Neuronal stem cell (in vitro differentiated cells): ENCODE results near the gene NSD1.
A peak's percentile ranks its signal among the peaks of the same experiment; 100 is the strongest.

ENCODE experiments used
- DNase-seq: peaks from one replicate; pipeline ENCODE4 v3.0.0-alpha.2; 2013; ENCODE audit warnings: low spot score
- H2AFZ ChIP-seq: one replicate; pipeline ENCODE4 v1.6.1; 2013; ENCODE audit warnings: mild to moderate bottlenecking, low read length, inconsistent platforms
- H2AK5ac ChIP-seq: 2 replicates; pipeline ENCODE4 v1.6.1; 2013; ENCODE audit warnings: low read depth, mild to moderate bottlenecking, inconsistent platforms, low read length, moderate library complexity, mixed read lengths
- H2BK120ac ChIP-seq: 2 replicates; pipeline ENCODE4 v1.6.1; 2013; ENCODE audit warnings: low read depth, mild to moderate bottlenecking, inconsistent platforms, low read length, moderate library complexity, mixed read lengths
- H2BK12ac ChIP-seq: one replicate; pipeline ENCODE4 v1.6.1; 2013; ENCODE audit warnings: low read length, inconsistent platforms
- H2BK15ac ChIP-seq: 2 replicates; pipeline ENCODE4 v1.6.1; 2013; ENCODE audit warnings: mild to moderate bottlenecking, low read length, inconsistent platforms, mixed read lengths
- H2BK5ac ChIP-seq: one replicate; pipeline ENCODE4 v1.6.1; 2013; ENCODE audit warnings: inconsistent platforms, mild to moderate bottlenecking, low read length, moderate library complexity
- H3K14ac ChIP-seq: one replicate; pipeline ENCODE4 v1.6.1; 2013; ENCODE audit warnings: low read length, inconsistent platforms
- H3K18ac ChIP-seq: 2 replicates; pipeline ENCODE4 v1.6.1; 2013; ENCODE audit warnings: low read length, inconsistent platforms
- H3K23ac ChIP-seq: 2 replicates; pipeline ENCODE4 v1.6.1; 2013; ENCODE audit warnings: low read depth, mild to moderate bottlenecking, mixed read lengths, low read length, inconsistent platforms; ENCODE audit not compliant: poor library complexity
- H3K27ac ChIP-seq: replicated peaks from 3 replicates; pipeline ENCODE4 v1.5.1; 2013; ENCODE audit warnings: low read length, inconsistent platforms
- H3K27me3 ChIP-seq, 3 experiments: 2 replicates each; pipeline ENCODE4 v1.6.1; 2013; ENCODE audit warnings: low read length in 3 of 3, mild to moderate bottlenecking in 2 of 3, inconsistent platforms in 1 of 3, low read depth in 1 of 3, mixed read lengths in 1 of 3, moderate library complexity in 1 of 3; ENCODE audit not compliant: control insufficient read depth in 3 of 3, insufficient read depth in 3 of 3
- H3K36me3 ChIP-seq, 2 donors: replicated peaks in 1 of 2; 2 replicates each; pipeline ENCODE4 v1.6.1; 2013; ENCODE audit warnings: low read length in 2 of 2; ENCODE audit not compliant: control insufficient read depth in 2 of 2, insufficient read depth in 2 of 2
- H3K4ac ChIP-seq: 2 replicates; pipeline ENCODE4 v1.6.1; 2013; ENCODE audit warnings: inconsistent platforms, mild to moderate bottlenecking, low read length, moderate library complexity
- H3K4me1 ChIP-seq, 2 donors: 1 replicate in 1 of 2; 2 replicates in 1 of 2; pipeline ENCODE4 v1.6.1; 2013; ENCODE audit warnings: low read length in 2 of 2, low read depth in 1 of 2; ENCODE audit not compliant: control insufficient read depth in 2 of 2, insufficient read depth in 1 of 2
- H3K4me2 ChIP-seq: one replicate; pipeline ENCODE4 v1.6.1; 2013; ENCODE audit warnings: mild to moderate bottlenecking, low read length, inconsistent platforms; ENCODE audit not compliant: insufficient read depth, poor library complexity, severe bottlenecking
- H3K4me3 ChIP-seq, 2 donors: 2 replicates each; pipeline ENCODE4 v1.5.1; 2013; ENCODE audit warnings: low read length in 2 of 2, mild to moderate bottlenecking in 2 of 2, inconsistent platforms in 1 of 2, moderate library complexity in 1 of 2
- H3K79me1 ChIP-seq: one replicate; pipeline ENCODE4 v1.6.1; 2013; ENCODE audit warnings: low read depth, mild to moderate bottlenecking, inconsistent platforms, low read length, moderate library complexity
- H3K9ac ChIP-seq: one replicate; pipeline ENCODE4 v1.6.1; 2013; ENCODE audit warnings: mild to moderate bottlenecking, low read depth, low read length, inconsistent platforms; ENCODE audit not compliant: poor library complexity
- H3K9me3 ChIP-seq, 2 donors: replicated peaks in 1 of 2; 2 replicates each; pipeline versions ENCODE3 to v1.6.1; 2013; ENCODE audit warnings: low read length in 2 of 2, mild to moderate bottlenecking in 2 of 2, inconsistent platforms in 1 of 2, low read depth in 1 of 2, mixed read lengths in 1 of 2, moderate library complexity in 1 of 2; ENCODE audit not compliant: control insufficient read depth in 2 of 2, insufficient read depth in 1 of 2
- H4K8ac ChIP-seq: one replicate; pipeline ENCODE4 v1.6.1; 2013; ENCODE audit warnings: low read depth, mild to moderate bottlenecking, inconsistent platforms, low read length, moderate library complexity
- H4K91ac ChIP-seq: one replicate; pipeline ENCODE4 v1.6.1; 2013; ENCODE audit warnings: low read length, low read depth, mild to moderate bottlenecking, inconsistent platforms; ENCODE audit not compliant: poor library complexity
- WGBS, 2 donors: extraction: QIAGEN DNeasy Blood & Tissue Kit; methylation state at CpG; one replicate each; pipeline ENCODE4 v1.1.7; 2013; ENCODE audit warnings: missing lambda C conversion rate in 2 of 2, mixed read lengths in 1 of 2; ENCODE audit not compliant: insufficient read length in 2 of 2, insufficient replicate concordance in 1 of 2; ENCODE audit errors: extremely low coverage in 2 of 2; 5-methylcytosine and 5-hydroxymethylcytosine counted together

NSD1 gene

DNA sequence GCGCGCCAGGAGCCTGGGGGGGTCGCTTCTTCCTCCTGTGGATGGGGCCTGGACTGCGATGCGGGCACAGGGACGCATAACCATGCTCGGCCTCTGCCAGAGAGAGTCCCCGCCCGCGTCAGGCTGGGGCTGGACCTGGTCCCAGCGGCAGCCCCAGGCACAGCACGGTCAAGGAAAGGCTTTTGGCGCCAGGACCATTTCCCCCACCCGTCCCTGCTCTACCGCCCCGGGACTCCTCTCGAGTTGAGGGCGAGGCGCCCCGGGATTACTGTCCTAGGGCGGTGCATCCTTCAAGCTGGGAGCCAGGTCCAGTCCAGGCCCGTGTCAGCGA lies 177.8 kb downstream of the NSD1 start:
- Histone ChIP-seq H4K8ac (no peak overlapping the region), H3K23ac (peak overlapping the region; percentile 87), H2BK5ac (peak overlapping the region; percentile 91), H3K79me1 (peaks cover 5% of the 10 kb centered on the region), H2BK15ac (peak overlapping the region; percentile 30), H2AFZ (peak overlapping the region; percentile 91), H3K4me3 (peak overlapping the region; percentile 89 to 98), H3K4me1 (peaks cover 12 to 16% of the 10 kb centered on the region in 2 donors), H3K4me2 (peak overlapping the region; percentile 79), H2AK5ac (peak overlapping the region; percentile 78), H3K9ac (peak overlapping the region; percentile 90), H3K14ac (no peak overlapping the region), H3K36me3 (peaks cover 9 to 38% of the 10 kb centered on the region in 2 donors), H2BK12ac (no peak overlapping the region), H4K91ac (no peak overlapping the region), H2BK120ac (no peak overlapping the region), H3K9me3 (no peaks in the 10 kb centered on the region), H3K4ac (no peak overlapping the region), H3K27me3 (peaks cover 0 to 1% (median 0%) of the 10 kb centered on the region in 3 experiments), H3K18ac (peak overlapping the region; percentile 97), H3K27ac (no peak overlapping the region)
- DNase-seq = no peak
- WGBS, 2 donors = no CpG with 5 or more reads among the region's 23 CpGs

DNA sequence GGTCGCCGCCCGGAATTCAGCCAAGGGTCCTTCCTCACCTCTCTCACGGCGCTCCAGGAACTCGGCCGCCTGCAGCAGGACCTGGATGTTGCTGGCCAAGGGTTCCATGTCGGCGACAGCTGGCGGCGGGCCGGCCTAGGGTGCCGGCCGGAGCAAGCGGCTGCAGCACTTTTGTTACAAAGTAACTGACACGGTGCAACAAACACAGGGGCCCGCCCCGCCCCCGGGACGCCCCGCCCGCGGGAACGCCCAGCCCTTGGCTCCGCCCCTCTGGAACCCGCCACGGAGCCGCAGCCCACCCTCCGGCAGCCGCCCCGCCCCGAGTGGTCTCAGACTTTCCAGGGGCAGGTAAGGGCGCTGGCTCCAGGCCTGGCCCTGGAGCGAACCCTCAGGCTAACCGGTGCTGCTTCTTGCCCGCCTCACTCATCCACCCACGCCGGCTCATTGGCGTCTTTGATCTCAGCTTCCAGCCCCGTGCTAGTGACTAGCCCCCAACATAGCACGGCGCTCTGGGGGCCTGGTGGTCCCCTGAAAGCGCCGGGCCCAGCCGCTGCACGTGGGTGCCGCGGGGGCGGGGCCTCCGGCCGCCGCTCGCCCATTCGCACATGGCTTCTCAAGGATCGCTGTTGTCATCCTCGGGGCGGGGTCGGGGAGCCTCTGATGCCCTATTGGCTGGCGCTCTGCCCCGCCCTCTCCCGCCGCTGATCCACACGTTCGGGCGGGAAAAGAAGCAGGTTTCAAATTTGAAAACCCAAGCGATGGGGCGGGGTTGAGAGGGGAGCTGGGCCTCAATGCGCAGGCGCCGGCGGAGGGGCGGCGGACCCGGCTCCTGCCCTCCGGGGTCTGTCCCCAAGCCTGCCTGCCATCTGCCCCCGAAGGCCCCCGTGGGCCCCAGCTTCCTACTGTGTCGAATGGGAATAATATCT lies 178.4 kb downstream of the NSD1 start, which contains the start of gene MXD3:
TSS of gene MXD3 (minus strand) at position 176 of the 926 bp plus-strand sequence. CDS start at position 108, 68 bp downstream.
- Histone ChIP-seq H3K18ac (peak within 1 kb of the TSS; percentile 97), H3K4me3 (peak within 1 kb of the TSS; percentile 89 to 98), H4K8ac (no peak within 1 kb of the TSS), H2AK5ac (peak within 1 kb of the TSS; percentile 78), H3K4ac (no peak within 1 kb of the TSS), H3K79me1 (peaks cover 5% of the 10 kb centered on the region), H2BK15ac (peak within 1 kb of the TSS; percentile 30), H3K27ac (peak within 1 kb of the TSS; percentile 90), H3K9me3 (no peaks in the 10 kb centered on the region), H2AFZ (peak within 1 kb of the TSS; percentile 91), H4K91ac (no peak within 1 kb of the TSS), H3K36me3 (peaks cover 3 to 32% of the 10 kb centered on the region in 2 donors), H3K23ac (peak within 1 kb of the TSS; percentile 94), H3K27me3 (peaks cover 0 to 1% (median 0%) of the 10 kb centered on the region in 3 experiments), H3K4me2 (peak within 1 kb of the TSS; percentile 89), H2BK120ac (no peak within 1 kb of the TSS), H3K14ac (no peak within 1 kb of the TSS), H3K9ac (peak within 1 kb of the TSS; percentile 92), H3K4me1 (peaks cover 12 to 16% of the 10 kb centered on the region in 2 donors), H2BK5ac (peak within 1 kb of the TSS; percentile 91), H2BK12ac (peak within 1 kb of the TSS; percentile 78)
- WGBS, 2 donors = no CpG with 5 or more reads among the region's 78 CpGs
- peak; percentile 97 for DNase-seq

DNA sequence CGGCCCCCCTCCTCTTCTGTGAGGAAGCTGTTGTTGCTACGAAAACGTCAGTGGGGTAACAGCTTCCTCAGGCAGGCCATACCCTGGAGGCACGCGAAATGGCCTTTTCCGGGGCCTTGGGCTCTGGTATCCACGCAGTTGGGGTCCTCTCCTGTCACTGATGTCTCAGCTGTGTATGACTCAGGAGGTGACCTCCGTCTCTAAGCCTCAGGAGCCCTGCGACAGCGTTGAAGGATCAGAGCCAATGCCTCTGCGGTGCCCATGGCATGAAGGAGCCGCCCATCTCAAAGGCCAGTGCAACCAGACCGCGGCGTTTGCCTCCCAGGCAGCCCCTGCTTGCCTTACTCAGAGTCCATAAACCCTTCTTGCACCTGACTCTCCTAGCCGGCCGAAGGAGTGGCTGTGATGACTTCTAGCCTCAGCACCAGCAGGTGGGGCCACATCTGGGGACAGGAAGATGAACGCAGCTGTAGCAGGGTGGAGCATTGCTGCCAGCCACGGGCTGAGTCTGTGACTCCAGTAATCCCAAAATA lies 179.1 kb downstream of the NSD1 start:
- Histone ChIP-seq H3K9me3 (no peaks in the 10 kb centered on the region), H4K8ac (no peak overlapping the region), H3K4ac (no peak overlapping the region), H3K27ac (peak overlapping the region; percentile 29), H2AK5ac (no peak overlapping the region), H3K4me3 (peak overlapping the region; percentile 66 to 74), H2AFZ (peak overlapping the region; percentile 91), H3K4me1 (peaks cover 12 to 16% of the 10 kb centered on the region in 2 donors), H3K27me3 (peaks cover 0 to 1% (median 0%) of the 10 kb centered on the region in 3 experiments), H3K23ac (peak overlapping the region; percentile 92), H3K36me3 (peaks cover 0 to 25% of the 10 kb centered on the region in 2 donors), H4K91ac (no peak overlapping the region), H2BK15ac (peak overlapping the region; percentile 59), H3K14ac (no peak overlapping the region), H2BK5ac (no peak overlapping the region), H3K79me1 (peaks cover 4% of the 10 kb centered on the region), H2BK120ac (no peak overlapping the region), H3K9ac (peak overlapping the region; percentile 60), H3K4me2 (peak overlapping the region; percentile 89), H2BK12ac (no peak overlapping the region), H3K18ac (peak overlapping the region; percentile 39)
- DNase-seq = no peak
- no CpG with 5 or more reads among the region's 19 CpGs for WGBS, 2 donors
